Smooth muscle cell (in vitro differentiated cells): ENCODE data around the gene TBC1D22A. TPM values are rescaled to one million over a fixed set of nuclear protein-coding genes. Genes with fewer than 3 reads are reported as not detected.

ENCODE experiments used
- DNase-seq: peaks from one replicate; lab custom pipeline; 2025; ENCODE audit not compliant: unreplicated experiment; lab: John Stamatoyannopoulos, UW
- H2AFZ ChIP-seq: fragments of 200-600 bp; sonication (generic); 2 replicates; pipeline ENCODE4 v1.6.0; 2016; ENCODE audit warnings: antibody characterized with exemption, low read depth, mild to moderate bottlenecking
- H3F3A ChIP-seq: fragments of 200-600 bp; sonication (generic); 2 replicates; pipeline ENCODE4 v1.6.0; 2017; ENCODE audit warnings: antibody characterized with exemption, low read depth
- H3K27ac ChIP-seq: fragments of 200-600 bp; sonication (generic); 2 replicates; pipeline ENCODE4 v1.5.1; 2016; ENCODE audit warnings: low read depth, mild to moderate bottlenecking
- H3K27me3 ChIP-seq: fragments of 200-600 bp; sonication (generic); 2 replicates; pipeline ENCODE4 v1.6.1; 2016; ENCODE audit warnings: low read depth, mild to moderate bottlenecking
- H3K36me3 ChIP-seq: fragments of 200-600 bp; sonication (generic); 2 replicates; pipeline ENCODE4 v1.5.1; 2016; ENCODE audit warnings: low read depth
- H3K4me1 ChIP-seq: fragments of 200-600 bp; sonication (generic); 2 replicates; pipeline ENCODE4 v1.5.1; 2016; ENCODE audit warnings: low read depth
- H3K4me2 ChIP-seq: fragments of 200-600 bp; sonication (generic); 2 replicates; pipeline ENCODE4 v1.6.0; 2016; ENCODE audit warnings: mild to moderate bottlenecking
- H3K4me3 ChIP-seq: fragments of 200-600 bp; sonication (generic); 2 replicates; pipeline ENCODE4 v1.5.1; 2016; ENCODE audit warnings: mild to moderate bottlenecking
- H3K79me2 ChIP-seq: fragments of 200-600 bp; sonication (generic); 2 replicates; pipeline ENCODE4 v1.6.0; 2016; ENCODE audit warnings: low read depth, mild to moderate bottlenecking
- H3K9ac ChIP-seq: fragments of 200-600 bp; sonication (generic); 2 replicates; pipeline ENCODE4 v1.6.0; 2016; ENCODE audit warnings: low read depth
- H3K9me3 ChIP-seq: fragments of 200-600 bp; sonication (generic); replicated peaks from 2 replicates; pipeline ENCODE4 v1.5.1; 2016; ENCODE audit warnings: low read depth
- H4K20me1 ChIP-seq: fragments of 200-600 bp; sonication (generic); 2 replicates; pipeline ENCODE4 v1.6.0; 2016; ENCODE audit warnings: low read depth
- WGBS: methylation state at CpG from one replicate; pipeline ENCODE4 v1.1.7; 2016; ENCODE audit warnings: low lambda C conversion rate; 5-methylcytosine and 5-hydroxymethylcytosine counted together
- polyA plus RNA-seq: library from polyadenylated mRNA; unstranded; fragments of >200 nt; fragmentation: Nextera tagmentation; extraction: Ambion mirVana; gene quantifications from 2 replicates; pipeline ENCODE4 v1.2.1, GENCODE V29; 2016
- total RNA-seq: library from RNA; depleted of rRNA; stranded (reverse); fragments of >200 nt; gene quantifications from 2 replicates; pipeline ENCODE4 v1.2.3, GENCODE V29; 2014
- TF ChIP-seq, protein P1 (sequence below): fragments of 200-600 bp; sonication (generic); IDR thresholded peaks from 2 replicates; pipeline ENCODE4 v1.5.1; 2017; ENCODE audit warnings: borderline replicate concordance, mild to moderate bottlenecking, antibody characterized with exemption; ENCODE audit not compliant: insufficient read depth, poor library complexity, severe bottlenecking

The TBC1D22A gene
- total and polyA plus RNA-seq, 2 experiments from 2014 or later, result 12.5 to 14.4 TPM

DNA sequence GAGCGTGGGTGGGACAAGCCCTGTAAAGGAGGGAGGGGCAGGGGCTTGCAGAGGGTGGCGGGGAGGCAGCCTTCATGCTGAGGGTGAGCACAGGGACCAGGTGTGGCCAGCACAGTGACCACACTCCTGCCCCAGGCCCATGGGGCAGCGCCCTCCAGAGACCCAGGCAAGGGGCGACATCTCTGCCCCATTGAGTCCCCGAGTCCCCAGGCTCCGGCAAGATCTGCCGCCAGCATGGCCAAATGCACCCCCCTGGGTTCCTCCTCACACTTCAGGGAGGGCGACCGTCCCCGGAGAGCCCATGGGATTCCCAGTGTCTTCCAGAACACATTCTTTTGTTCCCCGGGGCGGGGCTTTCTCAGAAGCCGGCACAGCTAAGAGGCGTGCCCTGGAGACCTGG lies 362.5 kb downstream of the TBC1D22A start:
- Histone ChIP-seq H3K36me3 (no peaks in the 10 kb centered on the region), H4K20me1 (no peaks in the 10 kb centered on the region), H3K79me2 (no peaks in the 10 kb centered on the region), H3K9ac (no peak overlapping the region), H3K27me3 (no peaks in the 10 kb centered on the region), H3K4me2 (no peak overlapping the region), H3F3A (no peaks in the 10 kb centered on the region), H3K9me3 (no peaks in the 10 kb centered on the region), H3K27ac (no peak overlapping the region), H3K4me1 (no peaks in the 10 kb centered on the region), H2AFZ (no peak overlapping the region), H3K4me3 (no peak overlapping the region)
- DNase-seq, result no peak
- WGBS, result 90% methylated on average over 14 of the region's 14 CpGs
- TF ChIP-seq, protein P1, sequence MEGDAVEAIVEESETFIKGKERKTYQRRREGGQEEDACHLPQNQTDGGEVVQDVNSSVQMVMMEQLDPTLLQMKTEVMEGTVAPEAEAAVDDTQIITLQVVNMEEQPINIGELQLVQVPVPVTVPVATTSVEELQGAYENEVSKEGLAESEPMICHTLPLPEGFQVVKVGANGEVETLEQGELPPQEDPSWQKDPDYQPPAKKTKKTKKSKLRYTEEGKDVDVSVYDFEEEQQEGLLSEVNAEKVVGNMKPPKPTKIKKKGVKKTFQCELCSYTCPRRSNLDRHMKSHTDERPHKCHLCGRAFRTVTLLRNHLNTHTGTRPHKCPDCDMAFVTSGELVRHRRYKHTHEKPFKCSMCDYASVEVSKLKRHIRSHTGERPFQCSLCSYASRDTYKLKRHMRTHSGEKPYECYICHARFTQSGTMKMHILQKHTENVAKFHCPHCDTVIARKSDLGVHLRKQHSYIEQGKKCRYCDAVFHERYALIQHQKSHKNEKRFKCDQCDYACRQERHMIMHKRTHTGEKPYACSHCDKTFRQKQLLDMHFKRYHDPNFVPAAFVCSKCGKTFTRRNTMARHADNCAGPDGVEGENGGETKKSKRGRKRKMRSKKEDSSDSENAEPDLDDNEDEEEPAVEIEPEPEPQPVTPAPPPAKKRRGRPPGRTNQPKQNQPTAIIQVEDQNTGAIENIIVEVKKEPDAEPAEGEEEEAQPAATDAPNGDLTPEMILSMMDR, result no peak

DNA sequence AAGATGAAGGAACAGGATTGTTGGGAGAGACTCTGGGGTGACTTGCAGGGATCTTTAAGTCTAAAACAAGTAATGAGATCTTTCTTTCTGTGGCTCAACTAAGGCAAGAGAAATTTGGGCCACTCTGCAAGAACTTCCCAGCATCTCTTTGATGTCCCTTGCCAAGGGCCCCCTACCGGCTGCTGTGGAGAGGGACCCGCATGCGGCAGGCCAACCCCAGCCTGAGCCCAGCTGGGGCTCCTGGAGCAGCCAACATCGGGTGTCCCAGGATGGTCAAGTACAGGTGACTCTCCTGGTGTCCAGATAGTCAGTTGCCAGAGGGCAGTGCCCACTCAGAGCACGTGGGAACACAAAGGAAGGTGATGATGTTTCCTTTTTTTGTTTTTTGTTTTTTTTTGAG lies 363.2 kb downstream of the TBC1D22A start:
- H3K79me2 ChIP-seq, result no peaks in the 10 kb centered on the region
- H3F3A ChIP-seq, result no peaks in the 10 kb centered on the region
- no peak overlapping the region for H3K4me3 ChIP-seq
- H3K36me3 ChIP-seq, result no peaks in the 10 kb centered on the region
- no peaks in the 10 kb centered on the region for H3K9me3 ChIP-seq
- H3K27ac ChIP-seq, result no peak overlapping the region
- 80% methylated on average over 5 of the region's 5 CpGs for WGBS
- TF ChIP-seq, protein P1, result no peak
- no peak overlapping the region for H3K4me2 ChIP-seq
- no peaks in the 10 kb centered on the region for H3K27me3 ChIP-seq
- no peak overlapping the region for H3K9ac ChIP-seq
- H4K20me1 ChIP-seq, result no peaks in the 10 kb centered on the region
- no peak for DNase-seq
- H2AFZ ChIP-seq, result no peak overlapping the region
- no peaks in the 10 kb centered on the region for H3K4me1 ChIP-seq

DNA sequence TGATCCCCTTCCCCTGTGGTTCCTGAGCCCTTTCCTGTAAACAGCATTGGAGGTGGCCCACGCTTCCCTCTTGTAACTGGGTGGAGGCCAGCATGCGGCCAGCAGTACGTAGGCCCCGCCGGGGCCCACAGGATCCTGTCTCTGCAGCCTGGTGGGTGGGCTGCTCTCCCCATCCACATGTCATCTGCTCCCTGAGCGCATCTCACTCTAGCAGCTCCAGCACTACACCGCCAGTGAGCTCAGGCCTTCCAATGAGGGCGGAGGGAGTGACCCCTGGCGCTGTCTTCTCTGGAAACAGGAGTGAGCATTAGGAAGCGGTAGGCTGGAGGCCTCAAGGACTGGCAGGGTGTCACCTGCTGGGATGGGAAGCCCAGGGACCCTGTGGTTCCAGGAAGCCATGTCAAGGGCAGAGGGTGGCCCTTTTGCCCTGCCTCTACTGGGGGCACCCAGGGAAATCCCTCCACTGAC lies 363.9 kb downstream of the TBC1D22A start:
- H3K27me3 ChIP-seq, result no peaks in the 10 kb centered on the region
- H3K36me3 ChIP-seq, result no peaks in the 10 kb centered on the region
- no peaks in the 10 kb centered on the region for H3K79me2 ChIP-seq
- H2AFZ ChIP-seq, result no peak overlapping the region
- no peak overlapping the region for H3K27ac ChIP-seq
- TF ChIP-seq, protein P1, result no peak
- H4K20me1 ChIP-seq, result no peaks in the 10 kb centered on the region
- no peak overlapping the region for H3K9ac ChIP-seq
- H3K4me3 ChIP-seq, result no peak overlapping the region
- no peak overlapping the region for H3K4me2 ChIP-seq
- H3F3A ChIP-seq, result no peaks in the 10 kb centered on the region
- WGBS, result 97% methylated on average over 10 of the region's 10 CpGs
- no peak for DNase-seq
- no peaks in the 10 kb centered on the region for H3K9me3 ChIP-seq
- no peaks in the 10 kb centered on the region for H3K4me1 ChIP-seq

DNA sequence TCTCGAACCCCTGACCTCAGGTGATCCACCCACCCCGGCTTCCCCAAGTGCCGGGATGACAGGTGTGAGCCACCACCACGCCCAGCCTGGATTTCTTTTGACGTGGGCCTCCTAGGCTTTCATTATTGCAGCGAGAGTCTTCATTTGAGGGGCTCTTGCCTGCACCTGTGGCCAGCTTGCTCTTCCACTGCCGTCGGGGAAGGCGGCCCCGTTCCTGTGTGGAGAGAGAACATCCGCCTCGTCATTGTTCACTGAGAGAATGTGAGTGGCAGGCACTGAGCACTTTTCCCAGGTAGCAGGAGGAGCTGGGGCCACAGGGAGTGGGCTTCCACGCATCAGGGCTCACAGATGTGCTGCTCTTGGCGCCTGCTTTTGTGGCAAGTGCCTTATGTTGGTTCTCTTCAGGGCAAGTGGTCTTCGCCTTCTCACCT lies 365.0 kb downstream of the TBC1D22A start:
- TF ChIP-seq, protein P1, result no peak
- Histone ChIP-seq H3K4me2 (no peak overlapping the region), H3K9ac (no peak overlapping the region), H3K79me2 (no peaks in the 10 kb centered on the region), H3K4me1 (no peaks in the 10 kb centered on the region), H3K36me3 (no peaks in the 10 kb centered on the region), H3F3A (no peaks in the 10 kb centered on the region), H3K27me3 (no peaks in the 10 kb centered on the region), H3K27ac (no peak overlapping the region), H4K20me1 (no peaks in the 10 kb centered on the region), H3K4me3 (no peak overlapping the region), H2AFZ (no peak overlapping the region), H3K9me3 (no peaks in the 10 kb centered on the region)
- no peak for DNase-seq
- 94% methylated on average over 14 of the region's 15 CpGs for WGBS
